ENCODE data around the gene URB1. TPM values are rescaled to one million over a fixed set of nuclear protein-coding genes. Genes with fewer than 3 reads are reported as not detected.
A peak's percentile ranks its signal among the peaks of the same experiment; 100 is the strongest.
"Not testable (repeated sequence)": the region's sequence is repeated elsewhere in the genome, so short reads cannot be mapped to it uniquely, and the experiment has no call there.

The URB1 gene
- total RNA-seq, 2 donors from 2014 or later: 14.1 to 17.6 TPM

DNA sequence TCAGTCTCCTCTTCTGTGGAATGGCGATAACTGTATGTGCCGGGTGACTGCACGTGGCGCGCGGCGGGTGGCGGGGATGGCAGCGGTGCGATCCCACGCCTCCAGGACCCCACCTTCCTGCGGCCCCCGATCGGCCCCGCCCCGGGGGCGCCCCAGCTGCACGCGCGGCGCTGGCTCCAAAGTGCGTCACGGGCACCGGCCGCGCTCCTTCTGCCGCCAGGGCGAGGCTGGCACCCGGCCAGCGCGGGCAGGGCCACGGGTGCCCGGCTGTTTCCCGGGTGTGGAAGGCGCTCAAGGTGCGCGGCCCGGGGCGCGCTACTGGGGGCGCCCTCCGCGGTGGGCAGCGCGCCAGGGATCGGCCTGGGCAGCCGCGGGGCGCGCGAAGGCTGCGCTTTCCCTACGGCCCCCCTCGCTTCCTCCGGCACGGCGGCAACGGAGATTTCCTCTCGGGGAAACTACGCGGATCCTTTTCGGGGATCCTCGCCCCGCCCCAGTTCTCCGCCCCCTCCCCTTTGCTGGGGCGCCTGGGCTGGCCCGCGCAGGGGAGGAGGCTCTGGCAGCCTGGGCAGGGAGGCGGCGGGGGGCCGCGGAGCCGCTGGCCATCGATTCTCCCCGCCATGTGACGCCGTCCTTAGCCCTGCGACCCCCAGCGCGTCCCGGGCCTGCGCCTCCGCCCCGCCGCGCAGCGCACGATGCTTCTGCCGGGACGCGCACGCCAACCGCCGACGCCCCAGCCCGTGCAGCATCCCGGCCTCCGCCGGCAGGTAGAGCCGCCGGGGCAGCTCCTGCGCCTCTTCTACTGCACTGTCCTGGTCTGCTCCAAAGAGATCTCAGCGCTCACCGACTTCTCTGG, 19.6 kb upstream of the URB1 start, which contains the start of gene EVA1C:
Gene EVA1C, plus strand, starts transcription at position 545 of the 853 bp plus-strand sequence. Its CDS starts 148 bp downstream, at position 693.
- DNase-seq (ENCODE audit: low spot score): peak; percentile 91
- intact Hi-C loops (cut with DNase I): loop anchor here (2.0 to 10.0 kb wide), 3 partner anchors 45 to 154 kb away; no protein-coding TSS in a partner anchor

DNA sequence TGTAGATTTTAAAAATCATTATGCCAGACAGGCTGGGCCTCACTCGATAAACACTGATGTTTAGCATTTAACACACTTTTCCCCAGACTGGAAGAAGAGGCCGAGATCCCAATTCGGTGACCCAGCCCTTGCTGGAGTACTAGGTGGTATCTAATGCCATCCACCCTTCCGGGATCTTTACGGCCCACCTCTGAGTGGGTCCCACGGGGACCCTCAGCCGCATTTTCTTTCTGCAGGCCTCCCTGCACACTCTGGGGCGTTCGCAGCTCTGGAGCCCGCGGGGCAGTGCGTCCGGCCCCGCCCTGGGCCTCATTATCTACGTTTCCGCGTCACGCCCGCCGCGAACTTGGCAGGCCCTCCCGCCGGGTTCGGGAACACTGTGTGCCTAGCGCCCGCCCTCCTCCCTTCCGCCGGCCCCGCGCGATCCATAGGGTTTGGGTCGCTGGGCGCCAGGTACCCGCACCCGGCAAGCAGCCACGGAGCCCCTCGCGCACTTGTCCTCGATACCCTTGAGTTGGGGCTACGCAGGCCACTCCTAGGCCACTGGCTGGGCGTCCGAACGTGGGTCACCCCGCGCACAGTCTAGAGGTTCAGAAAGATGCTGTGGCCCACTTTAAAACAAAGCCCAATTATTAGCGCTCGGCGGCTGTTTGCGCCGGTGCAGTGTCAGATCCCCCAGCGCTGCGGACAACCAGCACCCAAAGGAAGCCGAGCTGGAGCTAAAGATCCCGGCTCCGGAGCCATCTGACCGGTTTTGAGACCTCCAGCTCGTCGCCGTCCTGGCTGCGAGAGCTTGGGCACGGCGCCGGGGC, 18.7 kb upstream of the URB1 start:
- intact Hi-C loops (cut with DNase I): loop anchor here (2.0 to 10.0 kb wide), 3 partner anchors 46 to 155 kb away; no protein-coding TSS in a partner anchor
- DNase-seq (ENCODE audit: low spot score): peak; percentile 98

DNA sequence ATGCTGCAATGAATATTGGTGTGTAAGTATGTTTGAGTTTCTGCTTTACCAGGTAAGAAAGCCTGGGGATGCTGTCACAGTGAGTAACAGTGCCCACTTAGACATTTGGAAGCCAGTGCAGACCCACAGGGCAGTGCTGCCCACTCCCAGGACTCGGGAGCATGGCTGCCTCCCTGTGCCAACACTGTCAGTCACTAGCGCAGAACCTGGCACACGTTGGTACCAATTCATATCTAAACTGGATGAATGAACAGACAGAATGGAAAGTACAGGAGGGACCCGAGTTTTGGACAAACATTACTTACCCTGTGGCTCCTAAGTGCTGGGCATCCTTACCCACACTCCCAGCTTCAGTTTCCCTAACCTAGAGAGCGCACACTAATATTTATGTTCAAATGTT, 18.1 kb upstream of the URB1 start:
- no peak for DNase-seq (ENCODE audit: low spot score)
- intact Hi-C loops (cut with DNase I): loop anchor here (5.0 to 10.0 kb wide), 2 partner anchors 46 to 154 kb away; no protein-coding TSS in a partner anchor

DNA sequence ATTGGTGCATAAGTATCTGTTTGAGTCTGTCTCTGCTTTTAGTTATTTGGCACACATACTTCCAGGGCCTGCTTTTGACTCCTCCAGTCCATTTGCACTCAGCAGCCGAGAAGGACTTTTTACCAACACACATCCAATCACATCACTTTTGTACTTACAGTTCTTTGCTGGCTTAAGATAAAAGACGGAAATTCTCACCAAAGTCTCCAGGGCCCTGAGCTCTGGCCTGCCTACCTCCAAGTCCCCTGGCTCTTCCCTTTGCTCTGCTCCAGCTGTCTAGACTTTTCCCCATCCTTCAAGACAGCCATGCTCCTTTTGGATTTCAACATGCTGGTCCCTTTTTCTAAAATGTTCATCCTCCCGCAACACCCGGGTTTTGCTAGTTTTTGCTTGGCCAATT, 17.5 kb upstream of the URB1 start:
- intact Hi-C loops (cut with DNase I): loop anchor here (5.0 to 10.0 kb wide), 2 partner anchors 47 to 155 kb away; no protein-coding TSS in a partner anchor
- DNase-seq (ENCODE audit: low spot score): no peak

DNA sequence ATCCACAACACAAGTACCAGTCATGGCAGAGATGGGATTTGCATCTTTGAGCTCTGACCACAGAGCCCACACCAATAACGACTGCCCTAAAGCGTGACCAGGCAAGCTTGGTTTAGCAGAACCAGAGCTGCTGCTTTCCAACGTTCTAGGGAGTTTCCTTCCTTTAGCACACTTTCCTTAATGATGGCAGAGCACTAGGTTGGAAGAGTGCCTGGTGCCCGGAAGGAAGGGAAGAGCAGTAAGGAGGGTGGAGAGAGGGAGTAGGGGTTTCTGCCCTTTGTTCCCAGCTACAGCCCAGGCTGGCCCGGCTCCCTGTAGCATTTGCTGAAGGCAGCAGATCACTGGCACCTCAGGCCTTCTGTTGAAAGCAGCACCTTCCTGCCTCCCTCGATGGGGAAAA, 13.6 kb upstream of the URB1 start:
- intact Hi-C loops (cut with DNase I): loop anchor here in 1 of 2 donors (5.0 kb wide), 1 partner anchor 51 kb away; no protein-coding TSS in a partner anchor
- no peak for DNase-seq (ENCODE audit: low spot score)

DNA sequence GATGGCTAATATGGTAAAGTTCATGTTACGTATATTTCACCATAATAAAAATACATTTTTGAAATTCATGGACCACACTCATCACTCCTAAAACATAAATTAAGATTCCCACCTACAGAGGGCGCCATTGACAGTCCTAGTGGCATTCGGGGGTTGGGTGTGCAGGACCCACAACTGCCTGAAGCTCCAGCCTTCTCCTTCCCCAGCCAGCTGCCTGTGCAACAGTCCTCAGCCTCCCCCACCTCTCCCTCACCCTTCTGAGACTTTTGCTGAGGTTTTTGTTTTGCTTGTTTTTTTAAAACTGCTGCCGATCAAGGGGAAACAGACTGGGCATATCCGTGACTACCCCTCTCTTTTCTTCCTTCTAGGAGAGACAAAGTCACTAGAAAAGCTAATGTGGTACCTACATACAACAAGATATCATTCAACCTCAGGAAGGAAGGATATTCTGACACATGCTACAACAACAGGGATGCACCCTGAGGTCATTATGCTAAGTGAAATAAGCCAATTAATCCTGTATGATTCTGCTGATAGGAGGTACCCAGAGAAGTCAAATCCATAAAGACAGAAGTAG, 10.5 kb upstream of the URB1 start:
- DNase-seq (ENCODE audit: low spot score): no peak
- intact Hi-C loops (cut with DNase I): no loop called here

DNA sequence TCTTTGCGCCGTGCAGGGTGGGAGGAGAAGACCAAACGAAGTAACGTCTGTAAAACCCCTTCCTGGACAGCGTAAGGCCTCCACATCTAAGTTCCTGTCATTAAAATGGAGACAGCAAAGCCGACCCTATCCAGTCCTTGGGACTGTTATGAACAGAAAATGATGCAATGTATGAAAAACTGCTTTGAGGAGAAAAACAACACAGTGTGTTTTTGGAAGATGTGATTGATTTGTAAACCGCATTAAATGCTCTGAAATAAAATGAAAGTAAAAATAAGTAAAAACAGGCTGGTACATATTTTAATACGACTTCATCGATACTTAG, 827 bp upstream of the URB1 start:
- intact Hi-C loops (cut with DNase I): no loop called here
- DNase-seq (ENCODE audit: low spot score): no peak

DNA sequence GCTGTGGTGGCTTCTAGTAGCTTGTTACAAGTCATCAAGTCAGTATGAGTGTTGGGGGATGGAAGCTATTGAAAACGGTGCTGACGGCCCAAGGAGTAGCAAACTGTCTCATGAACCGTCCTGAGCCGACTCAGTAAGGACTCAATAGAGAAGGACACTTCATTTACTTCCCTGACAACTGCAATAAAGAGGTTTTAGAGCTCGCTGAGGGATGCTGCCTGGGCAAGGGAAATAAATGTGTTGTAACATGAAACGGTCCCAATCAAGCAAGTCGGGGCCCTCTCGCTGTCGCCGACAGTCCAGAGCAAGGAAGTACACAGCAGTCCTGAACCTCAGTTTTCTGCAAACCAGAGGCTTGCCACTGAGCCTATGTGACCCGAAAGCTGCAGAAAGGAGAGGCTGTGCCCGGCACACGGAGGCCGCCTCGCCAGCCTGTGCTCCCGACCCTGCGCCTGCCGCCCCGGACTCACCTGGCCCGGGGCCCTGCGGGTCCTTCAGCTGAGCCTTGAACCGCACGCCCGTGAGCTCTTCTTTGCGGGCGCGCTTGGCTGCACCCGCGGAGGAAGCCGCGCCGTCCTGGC, 423 bp downstream of the URB1 start:
- intact Hi-C loops (cut with DNase I): no loop called here
- DNase-seq (ENCODE audit: low spot score): no peak

DNA sequence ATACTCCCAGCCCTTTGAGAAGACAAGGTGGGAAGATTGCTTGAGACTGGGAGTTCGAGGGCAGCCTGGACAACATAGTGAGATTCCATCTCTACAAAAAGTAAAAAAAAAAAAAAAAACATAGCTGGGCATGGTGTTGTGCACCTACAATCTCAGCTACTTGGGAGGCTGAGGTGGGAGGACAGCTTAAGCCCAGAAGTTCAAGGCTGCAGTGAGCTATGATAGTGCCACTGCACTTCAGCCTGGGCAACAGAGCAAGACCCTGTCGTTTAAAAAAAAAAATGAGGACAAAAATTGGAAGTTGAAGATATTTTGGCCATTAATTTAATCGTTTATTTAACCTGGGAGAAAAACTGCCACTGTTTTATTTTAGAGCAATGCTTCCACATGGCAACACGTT, 1.1 kb downstream of the URB1 start:
- DNase-seq (ENCODE audit: low spot score): no peak
- intact Hi-C loops (cut with DNase I): no loop called here

DNA sequence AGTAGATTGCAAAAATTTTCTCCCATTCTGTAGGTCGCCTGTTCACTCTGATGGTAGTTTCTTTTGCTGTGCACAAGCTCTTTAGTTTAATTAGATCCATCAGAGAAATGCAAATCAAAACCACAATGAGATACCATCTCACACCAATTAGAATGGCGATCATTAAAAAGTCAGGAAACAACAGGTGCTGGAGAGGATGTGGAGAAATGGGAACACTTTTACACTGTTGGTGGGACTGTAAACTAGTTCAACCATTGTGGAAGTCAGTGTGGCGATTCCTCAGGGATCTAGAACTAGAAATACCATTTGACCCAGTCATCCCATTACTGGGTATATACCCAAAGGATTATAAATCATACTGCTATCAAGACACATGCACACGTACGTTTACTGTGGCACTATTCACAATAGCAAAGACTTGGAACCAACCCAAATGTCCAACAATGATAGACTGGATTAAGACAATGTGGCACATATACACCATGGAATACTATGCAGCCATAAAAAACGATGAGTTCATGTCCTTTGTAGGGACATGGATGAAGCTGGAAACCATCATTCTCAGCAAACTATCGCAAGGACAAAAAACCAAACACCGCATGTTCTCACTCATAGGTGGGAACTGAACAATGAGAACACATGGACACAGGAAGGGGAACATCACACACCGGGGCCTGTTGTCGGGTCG, 2.1 kb downstream of the URB1 start:
- DNase-seq (ENCODE audit: low spot score); intact Hi-C loops (cut with DNase I): not testable (repeated sequence)

DNA sequence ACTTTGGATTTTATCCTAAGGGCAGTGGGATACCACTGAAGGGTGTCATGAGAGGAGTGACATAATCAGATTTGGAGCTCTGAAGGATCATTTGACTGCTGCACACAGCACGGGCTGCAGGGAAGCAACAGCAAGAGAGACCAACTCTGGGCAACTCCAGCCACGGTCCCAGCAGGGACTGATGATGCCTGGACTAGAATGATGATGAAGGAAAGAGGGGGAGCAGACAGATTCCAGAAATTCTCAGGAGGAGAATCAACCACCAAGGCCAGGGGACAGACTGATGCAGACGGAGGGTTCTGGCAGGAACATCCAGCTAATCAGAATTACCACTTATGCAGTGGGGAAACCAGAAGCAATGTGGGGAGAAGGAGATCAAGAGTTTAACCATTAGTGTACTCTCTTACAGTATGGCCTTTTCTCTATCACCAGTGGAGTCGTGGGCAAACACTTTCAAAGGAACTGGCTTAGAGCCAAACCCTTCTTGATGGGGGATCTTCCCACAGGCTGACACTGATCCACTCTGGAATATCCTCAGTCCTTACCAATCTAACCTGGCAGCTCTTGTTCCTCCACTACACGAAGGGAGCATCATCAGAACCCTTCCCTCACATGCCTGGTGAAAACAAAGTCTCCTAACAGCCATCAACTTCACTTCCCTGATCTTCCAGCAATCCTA, 3.3 kb downstream of the URB1 start:
- DNase-seq (ENCODE audit: low spot score): no peak
- intact Hi-C loops (cut with DNase I): no loop called here

DNA sequence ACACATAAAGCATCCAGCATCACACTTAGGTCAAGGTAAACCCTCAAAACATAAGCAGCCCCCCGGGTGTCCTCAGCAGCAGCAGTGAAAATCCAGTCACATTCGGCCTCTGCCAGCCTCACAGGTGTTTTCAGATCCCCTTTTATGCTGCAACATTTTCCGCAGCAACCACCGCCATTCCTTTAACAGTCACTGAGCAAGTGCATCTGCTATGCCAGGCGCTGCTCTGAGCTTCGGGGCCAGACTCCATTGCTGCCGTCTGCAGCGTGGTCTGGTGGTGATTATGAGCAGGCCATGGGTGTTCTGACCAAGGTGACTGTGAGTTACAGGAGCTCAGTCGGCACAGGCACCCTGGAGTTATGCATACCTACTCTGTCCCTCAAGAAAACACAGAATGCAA, 4.5 kb downstream of the URB1 start:
- intact Hi-C loops (cut with DNase I): no loop called here
- no peak for DNase-seq (ENCODE audit: low spot score)

DNA sequence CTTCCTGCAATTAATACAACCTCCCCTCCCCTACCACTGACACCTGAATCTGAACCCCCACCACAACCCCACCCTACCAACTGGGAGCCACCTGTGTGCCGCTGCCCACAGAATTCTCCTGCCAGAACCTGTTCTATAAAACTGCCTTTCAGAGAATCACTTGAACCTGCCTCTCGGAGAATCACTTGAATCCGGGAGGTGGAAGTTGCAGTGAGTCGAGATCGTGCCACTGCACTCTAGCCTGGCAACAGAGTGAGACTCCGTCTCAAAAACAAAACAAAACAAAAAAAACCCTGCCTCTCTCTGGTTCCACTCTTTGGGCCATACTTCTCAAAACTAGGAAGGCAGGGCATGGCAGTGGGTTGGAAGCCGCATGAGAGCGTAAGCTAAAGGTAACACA, 5.7 kb downstream of the URB1 start:
- intact Hi-C loops (cut with DNase I): no loop called here
- no peak for DNase-seq (ENCODE audit: low spot score)

DNA sequence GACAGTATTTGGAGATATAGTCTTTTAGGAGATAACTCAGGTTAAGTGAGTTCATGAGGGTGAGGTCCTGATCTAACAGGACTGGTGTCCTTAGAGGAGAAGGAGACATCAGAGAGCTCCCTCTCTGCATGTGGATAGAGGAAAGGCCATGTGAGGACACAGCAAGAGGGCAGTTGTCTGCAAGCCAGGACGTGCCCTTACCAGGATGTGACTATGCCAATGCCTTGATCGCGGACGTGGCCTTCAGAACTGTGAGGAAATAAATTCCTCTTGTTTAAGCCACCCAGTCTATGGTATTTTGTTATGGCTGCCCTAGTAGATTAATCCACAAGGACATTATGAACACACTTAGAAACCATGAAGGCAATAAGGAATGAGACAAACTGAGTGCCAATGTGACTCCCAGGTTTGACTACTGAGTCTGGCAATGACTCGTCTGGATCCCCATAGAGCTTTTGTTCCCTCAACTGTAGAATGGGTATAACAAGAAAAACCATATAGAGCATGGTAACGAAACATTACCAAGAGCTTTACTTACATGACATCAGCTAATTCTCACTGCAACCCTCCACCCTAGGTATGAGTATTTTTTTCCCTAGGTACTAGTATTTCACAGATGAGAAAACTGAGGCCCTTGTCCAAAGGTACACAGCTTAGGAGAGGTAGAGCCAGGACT, 6.5 kb downstream of the URB1 start:
- no peak for DNase-seq (ENCODE audit: low spot score)
- intact Hi-C loops (cut with DNase I): no loop called here

DNA sequence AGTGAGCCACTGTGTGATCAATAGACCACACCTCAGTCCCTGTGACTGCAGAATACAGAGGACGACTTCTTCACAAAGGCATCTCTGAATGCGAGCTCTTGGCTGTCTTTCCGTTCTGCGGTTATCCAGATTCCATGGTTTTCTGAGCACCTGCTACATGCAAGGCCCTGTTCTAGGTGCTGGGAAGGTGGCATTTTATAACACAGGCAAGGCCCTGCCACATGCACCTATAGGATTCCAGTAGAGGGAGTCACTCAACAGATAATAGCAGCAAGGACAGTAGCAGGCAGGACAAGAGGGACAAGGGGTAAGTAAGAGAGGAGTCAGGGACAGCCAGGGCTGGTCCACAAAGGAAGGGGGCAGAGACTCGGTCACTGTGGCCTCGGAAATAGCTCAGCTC, 9.0 kb downstream of the URB1 start:
- intact Hi-C loops (cut with DNase I): no loop called here
- DNase-seq (ENCODE audit: low spot score): no peak

DNA sequence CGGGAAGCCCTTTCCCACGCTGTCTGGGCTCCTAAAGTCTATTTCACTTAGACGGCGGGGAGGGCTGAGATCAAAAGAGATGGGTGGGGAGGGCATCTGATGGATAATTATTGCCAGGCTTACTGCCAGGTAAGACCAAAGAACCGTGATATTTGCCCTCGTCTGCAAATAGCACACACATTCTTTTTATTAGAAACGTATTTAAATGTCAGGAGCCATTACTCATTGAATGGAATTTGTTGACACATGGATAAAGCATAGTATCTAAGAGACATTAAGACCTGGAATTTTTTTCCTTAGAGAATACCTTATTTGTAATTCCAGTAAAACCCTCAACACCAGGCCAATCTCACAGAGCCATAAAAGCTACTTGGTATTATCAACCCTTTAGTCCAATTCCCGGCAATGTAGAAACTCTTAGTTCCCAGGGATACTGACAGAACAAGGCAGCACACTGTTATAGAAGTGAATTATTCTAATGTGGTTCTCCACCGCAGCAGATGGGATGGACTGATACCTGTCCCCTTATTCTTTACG, 10.6 kb downstream of the URB1 start:
- no peak for DNase-seq (ENCODE audit: low spot score)
- intact Hi-C loops (cut with DNase I): no loop called here

DNA sequence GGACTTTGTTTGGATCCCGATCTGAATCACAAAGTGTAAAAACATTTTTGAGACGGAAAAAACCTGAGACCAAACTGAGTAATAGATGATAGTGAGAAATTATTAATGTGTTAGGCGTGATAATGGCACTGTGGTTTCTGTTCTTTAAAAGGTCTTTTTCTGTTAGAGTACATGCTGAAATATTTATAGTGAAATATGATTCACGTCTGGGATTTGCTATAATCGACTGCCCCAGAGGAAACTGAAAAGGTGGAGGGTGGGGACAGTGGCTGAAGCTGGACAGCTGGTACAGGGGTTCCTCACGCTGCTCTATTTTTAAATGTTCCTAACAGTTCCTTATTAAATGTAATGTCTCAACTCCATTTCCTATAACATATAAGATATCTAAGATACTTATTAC, 11.2 kb downstream of the URB1 start:
- no peak for DNase-seq (ENCODE audit: low spot score)
- intact Hi-C loops (cut with DNase I): no loop called here

DNA sequence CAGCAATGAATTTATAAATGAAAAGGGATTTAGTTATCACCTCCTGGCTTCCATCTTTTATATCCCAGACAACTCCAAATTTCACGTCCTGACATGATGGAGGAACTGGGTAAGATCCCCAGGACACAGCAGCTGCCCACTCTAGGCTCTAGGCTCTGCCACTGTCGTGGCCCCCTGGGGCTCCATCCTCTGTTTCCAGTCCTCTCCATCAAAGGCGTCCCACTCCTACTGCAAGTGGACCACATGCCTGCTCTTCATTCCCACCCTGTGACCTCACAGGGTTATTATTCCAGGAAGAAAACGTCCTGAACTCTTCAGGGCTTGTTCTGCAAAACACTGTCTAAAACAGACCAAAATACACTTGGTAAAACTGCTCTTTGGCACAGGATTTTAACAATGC, 11.9 kb downstream of the URB1 start:
- no peak for DNase-seq (ENCODE audit: low spot score)
- intact Hi-C loops (cut with DNase I): no loop called here
